Forelimb muscle (tissue), 1 donor: ENCODE data around the gene ZRANB3. TPM values are rescaled to one million over a fixed set of nuclear protein-coding genes. Genes with fewer than 3 reads are reported as not detected.
"Not testable (repeated sequence)": the region's sequence is repeated elsewhere in the genome, so short reads cannot be mapped to it uniquely, and the experiment has no call there.

ENCODE experiments used
- DNase-seq: peaks from one replicate; pipeline ENCODE4 v3.0.0-alpha.2; 2013; ENCODE audit warnings: low read depth
- polyA plus RNA-seq: library from polyadenylated mRNA; unstranded; fragments of 120-200 nt; gene quantifications from one replicate; pipeline ENCODE4 v1.2.1, GENCODE V29; 2013; ENCODE audit not compliant: insufficient read length

The ZRANB3 gene
- polyA plus RNA-seq, 1 donor = 6.9 TPM

GRCh38 chr2:135335256-135335655 lies 195.8 kb downstream of the ZRANB3 start:
- no peak for DNase-seq

- DNase-seq = no peak
Observed at GRCh38 chr2:135327146-135327545, 203.9 kb downstream of the ZRANB3 start.

GRCh38 chr2:135320465-135321355 lies 210.3 kb downstream of the ZRANB3 start:
- no peak for DNase-seq

- DNase-seq = no peak
Observed at GRCh38 chr2:135318808-135319207, 212.2 kb downstream of the ZRANB3 start.

GRCh38 chr2:135317375-135317774 lies 213.6 kb downstream of the ZRANB3 start:
- no peak for DNase-seq

- DNase-seq = no peak
Observed at GRCh38 chr2:135311962-135312361, 219.1 kb downstream of the ZRANB3 start.

GRCh38 chr2:135311268-135311667 lies 219.8 kb downstream of the ZRANB3 start:
- no peak for DNase-seq

- no peak for DNase-seq
Observed at GRCh38 chr2:135304694-135305093, 226.3 kb downstream of the ZRANB3 start.

GRCh38 chr2:135299658-135300244 lies 231.3 kb downstream of the ZRANB3 start:
- DNase-seq = no peak

- DNase-seq = no peak
Observed at GRCh38 chr2:135299165-135299564, 231.9 kb downstream of the ZRANB3 start.

GRCh38 chr2:135287121-135287520 lies 243.9 kb downstream of the ZRANB3 start:
- not testable (repeated sequence) for DNase-seq

GRCh38 chr2:135285391-135285790 lies 245.6 kb downstream of the ZRANB3 start:
- DNase-seq = no peak

- DNase-seq = no peak
Observed at GRCh38 chr2:135281379-135281778, 249.6 kb downstream of the ZRANB3 start.

- no peak for DNase-seq
Observed at GRCh38 chr2:135279209-135279608, 251.8 kb downstream of the ZRANB3 start.

- DNase-seq = no peak
Observed at GRCh38 chr2:135276525-135276924, 254.5 kb downstream of the ZRANB3 start.

GRCh38 chr2:135271006-135271405 lies 260.0 kb downstream of the ZRANB3 start:
- no peak for DNase-seq

GRCh38 chr2:135265960-135266490 lies 265.0 kb downstream of the ZRANB3 start:
- DNase-seq = no peak

GRCh38 chr2:135259123-135259522 lies 271.9 kb downstream of the ZRANB3 start:
- DNase-seq = no peak

GRCh38 chr2:135258193-135258592 lies 272.8 kb downstream of the ZRANB3 start:
- DNase-seq = no peak

GRCh38 chr2:135257383-135258090 lies 273.5 kb downstream of the ZRANB3 start:
- DNase-seq = no peak

GRCh38 chr2:135256531-135257260 lies 274.3 kb downstream of the ZRANB3 start:
- no peak for DNase-seq

GRCh38 chr2:135255208-135255607 lies 275.8 kb downstream of the ZRANB3 start:
- DNase-seq = no peak
